HEK293 (cell line): ENCODE results near the gene BIN1.

Experiments used
- CTCF ChIA-PET: fragments of 350-600 bp; formaldehyde crosslinking; extraction: SDS; loops from one replicate; lab custom pipeline; 2021; ENCODE audit warnings: antibody characterized with exemption; lab: Yijun Ruan, JAX
- POLR2A ChIA-PET: fragments of 300-600 bp; formaldehyde crosslinking; extraction: SDS; loops from one replicate; lab custom pipeline; 2020; ENCODE audit warnings: antibody characterized with exemption, inconsistent platforms; lab: Yijun Ruan, JAX
- H3K27ac ChIP-seq: fragments of 200-500 bp; sonication (Bioruptor generic); 2 replicates; pipeline ENCODE4 v1.5.1; 2014; ENCODE audit warnings: low read depth, low read length, control low read depth, inconsistent platforms; ENCODE audit errors: extremely low read depth
- H3K36me3 ChIP-seq, 2 experiments: fragments of 200-500 bp in 1 of 2; sonication (Bioruptor generic) in 1 of 2; 1 replicate in 1 of 2; 2 replicates in 1 of 2; pipeline ENCODE4 v1.5.1; 2014 to 2017; ENCODE audit warnings: inconsistent platforms in 2 of 2, low read length in 2 of 2; ENCODE audit not compliant: control insufficient read depth in 2 of 2, insufficient read depth in 1 of 2
- H3K4me1 ChIP-seq: fragments of 200-500 bp; sonication (Bioruptor generic); 2 replicates; pipeline ENCODE4 v1.5.1; 2014; ENCODE audit warnings: mild to moderate bottlenecking, low read length, inconsistent platforms; ENCODE audit not compliant: control insufficient read depth, insufficient read depth
- H3K4me3 ChIP-seq: 2 replicates; pipeline ENCODE4 v1.5.1; 2011; ENCODE audit warnings: low read depth, mild to moderate bottlenecking, control low read depth, low read length, moderate library complexity
- H3K9me3 ChIP-seq: fragments of 200-500 bp; sonication (Bioruptor generic); 2 replicates; pipeline ENCODE4 v1.5.1; 2014; ENCODE audit warnings: low read depth, low read length, inconsistent platforms; ENCODE audit not compliant: control insufficient read depth, insufficient read depth
- CTCF ChIP-seq: fragments of 450-650 bp; formaldehyde crosslinking; IDR thresholded peaks from 2 replicates; pipeline ENCODE4 v1.5.1; 2016; ENCODE audit warnings: missing biosample characterization, missing genetic modification characterization
- GFI1B ChIP-seq: fragments of 450-650 bp; formaldehyde crosslinking; IDR thresholded peaks from 2 replicates; pipeline ENCODE4 v1.5.1; 2016; ENCODE audit warnings: missing biosample characterization, missing genetic modification characterization
- GLIS2 ChIP-seq: fragments of 450-650 bp; formaldehyde crosslinking; IDR thresholded peaks from 2 replicates; pipeline ENCODE4 v1.5.1; 2016; ENCODE audit warnings: missing biosample characterization, missing genetic modification characterization
- HOXA7 ChIP-seq: sonication (generic); formaldehyde crosslinking; IDR thresholded peaks from 2 replicates; pipeline ENCODE4 v1.8.1; 2022; ENCODE audit warnings: missing genetic modification reagents, borderline replicate concordance
- HOXD13 ChIP-seq: sonication (generic); formaldehyde crosslinking; IDR thresholded peaks from 2 replicates; pipeline ENCODE4 v1.8.0; 2022; ENCODE audit warnings: missing genetic modification reagents, borderline replicate concordance
- KLF8 ChIP-seq: fragments of 450-650 bp; formaldehyde crosslinking; IDR thresholded peaks from 2 replicates; pipeline ENCODE4 v1.5.1; 2016; ENCODE audit warnings: missing biosample characterization, missing genetic modification characterization
- PATZ1 ChIP-seq: fragments of 450-650 bp; formaldehyde crosslinking; IDR thresholded peaks from 2 replicates; pipeline ENCODE4 v1.5.1; 2016; ENCODE audit warnings: missing biosample characterization, missing genetic modification characterization
- SP2 ChIP-seq: fragments of 450-650 bp; formaldehyde crosslinking; IDR thresholded peaks from 2 replicates; pipeline ENCODE4 v1.5.1; 2016; ENCODE audit warnings: missing biosample characterization, missing genetic modification characterization
- SP3 ChIP-seq: fragments of 450-650 bp; formaldehyde crosslinking; IDR thresholded peaks from 2 replicates; pipeline ENCODE4 v1.5.1; 2016; ENCODE audit warnings: missing biosample characterization, missing genetic modification characterization
- TSHZ1 ChIP-seq: fragments of 450-650 bp; formaldehyde crosslinking; IDR thresholded peaks from 2 replicates; pipeline ENCODE4 v1.5.1; 2016; ENCODE audit warnings: missing biosample characterization, missing genetic modification characterization, borderline replicate concordance
- YY1 ChIP-seq: fragments of 450-650 bp; formaldehyde crosslinking; IDR thresholded peaks from 2 replicates; pipeline ENCODE4 v1.5.1; 2018; ENCODE audit warnings: missing biosample characterization, missing genetic modification characterization
- ZBTB17 ChIP-seq: fragments of 450-650 bp; formaldehyde crosslinking; IDR thresholded peaks from 2 replicates; pipeline ENCODE4 v1.5.1; 2016; ENCODE audit warnings: missing biosample characterization, missing genetic modification characterization
- ZFHX2 ChIP-seq: fragments of 450-650 bp; formaldehyde crosslinking; conservative IDR thresholded peaks from 2 replicates; pipeline ENCODE4 v1.5.1; 2016; ENCODE audit warnings: missing biosample characterization, missing genetic modification characterization
- ZNF10 ChIP-seq: fragments of 450-650 bp; formaldehyde crosslinking; IDR thresholded peaks from 2 replicates; pipeline ENCODE4 v1.5.1; 2017; ENCODE audit warnings: missing biosample characterization, missing genetic modification characterization
- ZNF112 ChIP-seq: fragments of 450-650 bp; formaldehyde crosslinking; IDR thresholded peaks from 2 replicates; pipeline ENCODE4 v1.5.0; 2017; ENCODE audit warnings: missing biosample characterization, missing genetic modification characterization
- ZNF148 ChIP-seq: fragments of 450-650 bp; formaldehyde crosslinking; IDR thresholded peaks from 2 replicates; pipeline ENCODE4 v1.5.0; 2017; ENCODE audit warnings: missing biosample characterization, missing genetic modification characterization, borderline replicate concordance
- ZNF184 ChIP-seq: fragments of 450-650 bp; IDR thresholded peaks from 2 replicates; pipeline ENCODE4 v1.5.1; 2018; ENCODE audit warnings: missing biosample characterization, mild to moderate bottlenecking, missing genetic modification characterization
- ZNF394 ChIP-seq: fragments of 450-650 bp; formaldehyde crosslinking; IDR thresholded peaks from 2 replicates; pipeline ENCODE4 v1.5.1; 2016; ENCODE audit warnings: missing biosample characterization, missing genetic modification characterization, mild to moderate bottlenecking, moderate library complexity, borderline replicate concordance
- ZNF501 ChIP-seq: fragments of 450-650 bp; formaldehyde crosslinking; IDR thresholded peaks from 2 replicates; pipeline ENCODE4 v1.5.1; 2016; ENCODE audit warnings: missing biosample characterization, missing genetic modification characterization
- ZNF514 ChIP-seq: fragments of 450-650 bp; formaldehyde crosslinking; IDR thresholded peaks from 2 replicates; pipeline ENCODE4 v1.5.1; 2016; ENCODE audit warnings: missing biosample characterization, missing genetic modification characterization
- ZNF529 ChIP-seq: fragments of 450-650 bp; formaldehyde crosslinking; IDR thresholded peaks from 2 replicates; pipeline ENCODE4 v1.5.1; 2017; ENCODE audit warnings: missing genetic modification characterization, missing biosample characterization; ENCODE audit not compliant: insufficient replicate concordance
- ZNF544 ChIP-seq: fragments of 450-650 bp; formaldehyde crosslinking; IDR thresholded peaks from 2 replicates; pipeline ENCODE4 v1.5.0; 2017; ENCODE audit warnings: missing biosample characterization, missing genetic modification characterization
- ZNF596 ChIP-seq: fragments of 450-650 bp; IDR thresholded peaks from 2 replicates; pipeline ENCODE4 v1.5.0; 2018; ENCODE audit warnings: missing biosample characterization, mild to moderate bottlenecking, missing genetic modification characterization, moderate library complexity
- ZNF600 ChIP-seq: fragments of 450-650 bp; formaldehyde crosslinking; IDR thresholded peaks from 2 replicates; pipeline ENCODE4 v1.5.1; 2016; ENCODE audit warnings: missing biosample characterization, missing genetic modification characterization
- ZNF623 ChIP-seq: fragments of 450-650 bp; formaldehyde crosslinking; IDR thresholded peaks from 2 replicates; pipeline ENCODE4 v1.5.1; 2016; ENCODE audit warnings: missing biosample characterization, missing genetic modification characterization
- ZNF768 ChIP-seq: fragments of 450-650 bp; formaldehyde crosslinking; IDR thresholded peaks from 2 replicates; pipeline ENCODE4 v1.5.1; 2018; ENCODE audit warnings: missing biosample characterization, mild to moderate bottlenecking, missing genetic modification characterization

Gene BIN1

GRCh38 chr2:127025359-127026166 lies 81.4 kb downstream of the BIN1 start:
- POLR2A ChIA-PET = interaction anchor here (0.5 kb wide), 1 partner anchor 30 kb away, joined by 3 read pairs; no protein-coding TSS in a partner anchor
- peak overlapping the region; percentile 52 for H3K4me3 ChIP-seq
- CTCF ChIA-PET = interaction anchor here (0.6 to 2.5 kb wide), 4 partner anchors 14 to 55 kb away, joined by 3 to 12 read pairs (median 6); no protein-coding TSS in a partner anchor
- H3K9me3 ChIP-seq = no peaks in the 10 kb centered on the region
- H3K36me3 ChIP-seq = no peaks in the 10 kb centered on the region
- peak overlapping the region; percentile 26; the same call in 1 of the 2 replicates for H3K27ac ChIP-seq
- H3K4me1 ChIP-seq = no peaks in the 10 kb centered on the region
- no peak for TF ChIP-seq ZNF544
- peak; percentile 93 for TF ChIP-seq SP2 (tag by site-specific recombination)
- peak; percentile 60 for TF ChIP-seq ZNF600 (tag by site-specific recombination)
- TF ChIP-seq SP3 (tag by site-specific recombination) = peak; percentile 43
- TF ChIP-seq TSHZ1 (tag by site-specific recombination) = no peak
- TF ChIP-seq HOXD13 (CRISPR knock-in tag) = no peak
- peak; percentile 92 for TF ChIP-seq CTCF
- TF ChIP-seq GLIS2 (tag by site-specific recombination) = peak; percentile 73; the same call in 1 of the 2 replicates
- TF ChIP-seq ZNF148 (tag by site-specific recombination) = no peak
- TF ChIP-seq ZNF394 (tag by site-specific recombination) = no peak
- peak; percentile 85 for TF ChIP-seq ZFHX2 (tag by site-specific recombination)
- TF ChIP-seq ZNF768 (tag by site-specific recombination) = no peak
- TF ChIP-seq ZNF514 (tag by site-specific recombination) = no peak
- peak; percentile 25; the same call in 1 of the 2 replicates for TF ChIP-seq PATZ1 (tag by site-specific recombination)
- no peak for TF ChIP-seq ZNF10
- TF ChIP-seq ZNF501 (tag by site-specific recombination) = 0 out of 2 replicates have a peak, but pooled peaks have one; percentile 13
- peak; percentile 28; the same call in 1 of the 2 replicates for TF ChIP-seq KLF8 (tag by site-specific recombination)
- TF ChIP-seq ZNF596 = no peak
- no peak for TF ChIP-seq GFI1B (tag by site-specific recombination)
- peak; percentile 67; the same call in 1 of the 2 replicates for TF ChIP-seq ZBTB17 (tag by site-specific recombination)
- TF ChIP-seq ZNF184 (tag by site-specific recombination) = no peak
- no peak for TF ChIP-seq ZNF623 (tag by site-specific recombination)
- TF ChIP-seq HOXA7 = no peak
- no peak for TF ChIP-seq ZNF112 (tag by site-specific recombination)
- peak; percentile 38; the same call in 1 of the 2 replicates for TF ChIP-seq YY1
- no peak for TF ChIP-seq ZNF529 (tag by site-specific recombination)
